Peyer's patch (tissue), 4 donors: ENCODE data around the gene ARL9. TPM values are rescaled to one million over a fixed set of nuclear protein-coding genes. Genes with fewer than 3 reads are reported as not detected.

Experiments used
- DNase-seq, 3 donors: peaks; one replicate each; pipeline ENCODE4 v3.0.0-alpha.2; 2017 to 2019
- H3K27ac ChIP-seq, 4 donors: fragments of 200-600 bp; sonication (generic); one replicate each; pipeline ENCODE4 v1.5.1; 2016 to 2019
- H3K27me3 ChIP-seq, 2 donors: fragments of 200-600 bp; sonication (generic); one replicate each; pipeline ENCODE4 v1.5.1; 2019
- H3K36me3 ChIP-seq, 3 donors: fragments of 200-600 bp; sonication (generic); one replicate each; pipeline ENCODE4 v1.5.1; 2016 to 2019
- H3K4me1 ChIP-seq, 4 donors: fragments of 200-600 bp; sonication (generic); one replicate each; pipeline ENCODE4 v1.5.1; 2016 to 2019
- H3K4me3 ChIP-seq, 4 donors: fragments of 200-600 bp; sonication (generic); 1 replicate in 3 of 4; 2 replicates in 1 of 4; pipeline ENCODE4 v1.5.1; 2016 to 2019; ENCODE audit warnings: mild to moderate bottlenecking in 1 of 4
- H3K9me3 ChIP-seq, 4 donors: fragments of 200-600 bp; sonication (generic); one replicate each; pipeline ENCODE4 v1.5.1; 2016 to 2019; ENCODE audit warnings: mild to moderate bottlenecking in 1 of 4
- CTCF ChIP-seq, 6 experiments: fragments of 450-650 bp in 4 of 6; fragments of 200-600 bp in 2 of 6; sonication (generic) in 1 of 6; IDR thresholded peaks; one replicate each; pipeline ENCODE4 v1.5.1; 2017 to 2019; ENCODE audit warnings: antibody characterized with exemption in 6 of 6, mild to moderate bottlenecking in 3 of 6, moderate library complexity in 1 of 6
- POLR2A ChIP-seq, 2 donors: fragments of 450-650 bp; IDR thresholded peaks; one replicate each; pipeline ENCODE4 v1.5.1; 2017; ENCODE audit warnings: antibody characterized with exemption in 2 of 2, mild to moderate bottlenecking in 2 of 2, moderate library complexity in 2 of 2
- total RNA-seq, 4 donors: library from RNA; depleted of rRNA; stranded (reverse); fragments of >200 nt; gene quantifications; one replicate each; pipeline ENCODE4 v1.1.0, GENCODE V29; 2016

Gene ARL9
- total RNA-seq, 4 donors from 2014 or later = not detected

- no peaks in the 10 kb centered on the region for H3K27me3 ChIP-seq
- H3K9me3 ChIP-seq = no peaks in the 10 kb centered on the region
- DNase-seq = no peak
- no peak overlapping the region for H3K4me3 ChIP-seq
- TF ChIP-seq POLR2A (IDR thresholded peaks at IDR 0.05) (no peak), CTCF (IDR thresholded peaks at IDR 0.05) (no peak)
- no peaks in the 10 kb centered on the region for H3K36me3 ChIP-seq
- no peak overlapping the region for H3K27ac ChIP-seq
- peaks cover 0 to 5% (median 0%) of the 10 kb centered on the region in 4 donors for H3K4me1 ChIP-seq
Measured at GRCh38 chr4:56531823-56532222, 26.2 kb downstream of the ARL9 start.

GRCh38 chr4:56532239-56532638 is 26.6 kb downstream of the ARL9 start:
- DNase-seq = no peak
- Histone ChIP-seq H3K27ac (no peak overlapping the region), H3K9me3 (no peaks in the 10 kb centered on the region), H3K27me3 (no peaks in the 10 kb centered on the region), H3K36me3 (no peaks in the 10 kb centered on the region), H3K4me3 (no peak overlapping the region), H3K4me1 (peaks cover 0 to 5% (median 0%) of the 10 kb centered on the region in 4 donors)
- TF ChIP-seq CTCF (IDR thresholded peaks at IDR 0.05) (no peak), POLR2A (IDR thresholded peaks at IDR 0.05) (no peak)

- no peak overlapping the region for H3K4me3 ChIP-seq
- peaks cover 0 to 1% (median 0%) of the 10 kb centered on the region in 4 donors for H3K4me1 ChIP-seq
- no peak for TF ChIP-seq POLR2A (IDR thresholded peaks at IDR 0.05)
- TF ChIP-seq CTCF (IDR thresholded peaks at IDR 0.05) = no peak
- no peaks in the 10 kb centered on the region for H3K9me3 ChIP-seq
- no peak for DNase-seq
- H3K36me3 ChIP-seq = no peaks in the 10 kb centered on the region
- no peak overlapping the region for H3K27ac ChIP-seq
- no peaks in the 10 kb centered on the region for H3K27me3 ChIP-seq
Measured at GRCh38 chr4:56535915-56536314, 30.3 kb downstream of the ARL9 start.

- TF ChIP-seq POLR2A (IDR thresholded peaks at IDR 0.05) (no peak), CTCF (IDR thresholded peaks at IDR 0.05) (no peak)
- Histone ChIP-seq H3K27me3 (no peaks in the 10 kb centered on the region), H3K4me1 (no peaks in the 10 kb centered on the region), H3K4me3 (no peak overlapping the region), H3K36me3 (no peaks in the 10 kb centered on the region), H3K27ac (no peak overlapping the region), H3K9me3 (no peaks in the 10 kb centered on the region)
- no peak for DNase-seq
Measured at GRCh38 chr4:56537147-56537546, 31.6 kb downstream of the ARL9 start.

DNA sequence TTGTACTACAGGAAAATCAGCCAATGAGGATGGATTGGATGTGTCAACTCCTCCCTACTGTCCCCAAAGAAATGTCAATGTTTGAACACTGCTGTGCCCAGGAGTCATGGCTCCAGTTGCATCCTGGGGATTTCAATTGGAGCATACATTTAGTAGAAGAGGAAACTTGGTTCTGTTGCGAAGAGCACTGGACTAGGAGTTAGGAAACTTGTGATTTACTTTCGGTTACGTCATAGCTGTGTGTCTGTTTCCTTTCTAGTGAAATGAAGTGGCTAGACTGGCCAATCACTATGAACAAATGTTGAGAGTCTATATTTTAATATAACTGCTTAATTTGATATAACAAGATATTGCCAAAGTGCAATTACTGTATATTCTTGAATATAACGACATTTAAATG is 35.2 kb downstream of the ARL9 start:
- TF ChIP-seq POLR2A (IDR thresholded peaks at IDR 0.05) (no peak), CTCF (IDR thresholded peaks at IDR 0.05) (no peak)
- Histone ChIP-seq H3K27me3 (no peaks in the 10 kb centered on the region), H3K4me1 (no peaks in the 10 kb centered on the region), H3K4me3 (no peak overlapping the region), H3K27ac (no peak overlapping the region), H3K9me3 (no peaks in the 10 kb centered on the region), H3K36me3 (no peaks in the 10 kb centered on the region)
- DNase-seq = no peak

GRCh38 chr4:56544573-56545131 is 39.1 kb downstream of the ARL9 start:
- H3K4me1 ChIP-seq = no peaks in the 10 kb centered on the region
- TF ChIP-seq POLR2A (IDR thresholded peaks at IDR 0.05) (no peak), CTCF (IDR thresholded peaks at IDR 0.05) (peak; percentile 63 to 99 (median 92))
- no peaks in the 10 kb centered on the region for H3K27me3 ChIP-seq
- no peaks in the 10 kb centered on the region for H3K9me3 ChIP-seq
- no peaks in the 10 kb centered on the region for H3K36me3 ChIP-seq
- DNase-seq = peak; percentile 64 to 91 (median 91)
- H3K27ac ChIP-seq = no peak overlapping the region
- peak overlapping the region in 3 of 4 donors; percentile 32 to 44 (median 43) for H3K4me3 ChIP-seq
